T47D (cell line): ENCODE measurements around the gene HACD4.

Experiments used
- DNase-seq, 2 experiments: peaks; one replicate each; pipeline versions ENCODE4 v3.0.0 to v3.0.0-alpha.2; 2011 to 2012; ENCODE audit warnings: low read depth in 1 of 2, low spot score in 1 of 2
- JUND ChIP-seq: IDR thresholded peaks from 2 replicates; pipeline ENCODE4 v1.6.1; 2012; ENCODE audit warnings: low read depth
- in situ Hi-C: cut with HindIII; loops from 2 replicates; pipeline ENCODE4 v1.10.0; 2016; ENCODE audit warnings: low sequenced_read_pairs, low pct_unique_long_range_greater_than_20kb

HACD4 gene

DNA sequence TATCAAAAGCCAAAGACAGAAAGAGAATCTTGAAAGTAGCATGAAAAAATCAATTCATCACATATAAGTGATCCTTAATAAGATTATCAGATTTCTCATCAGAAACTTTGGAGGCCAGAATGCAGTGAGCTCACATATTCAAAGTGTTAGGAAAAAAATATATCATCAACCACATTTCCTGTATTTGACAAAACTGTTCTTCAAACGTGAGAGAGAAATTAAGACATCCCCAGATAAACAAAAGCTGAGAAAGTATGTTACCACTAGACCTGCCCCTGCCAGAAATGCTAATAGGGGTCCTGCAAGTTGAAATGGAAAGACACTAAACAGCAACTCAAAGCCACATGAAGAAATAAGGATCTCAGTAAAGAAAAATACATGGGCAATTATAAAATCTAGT lies 29.9 kb downstream of the HACD4 start:
- no peak for DNase-seq
- TF ChIP-seq JUND, result no peak
- in situ Hi-C loops, result no loop called here

DNA sequence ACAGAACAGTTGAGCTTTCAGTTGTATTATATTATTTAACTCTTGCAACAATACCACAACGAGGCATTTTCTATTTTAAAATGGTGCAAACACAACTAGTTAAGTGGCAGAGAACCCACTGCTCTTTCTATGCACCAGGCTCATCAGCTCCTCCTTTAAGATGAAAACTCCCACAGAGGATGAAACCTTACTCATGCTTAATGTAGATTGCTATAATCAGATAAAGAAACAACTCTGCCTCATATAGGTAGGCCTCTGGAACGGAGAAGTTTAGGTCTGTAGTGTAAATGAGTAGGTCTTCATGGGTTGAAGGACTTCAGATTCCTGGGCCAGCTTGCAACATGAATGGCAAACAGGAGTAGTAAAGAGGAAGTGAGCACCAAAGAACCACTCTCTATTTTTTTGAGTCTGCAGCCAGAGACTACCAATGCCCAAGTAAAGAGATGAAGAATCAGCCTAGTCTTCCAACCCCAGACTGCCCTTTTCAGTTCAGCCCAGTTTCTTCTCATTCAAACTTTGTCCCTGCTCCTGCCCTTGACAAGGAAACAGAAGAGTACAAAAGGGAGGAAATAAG lies 33.9 kb downstream of the HACD4 start:
- DNase-seq, result no peak
- TF ChIP-seq JUND, result no peak
- in situ Hi-C loops, result no loop called here

DNA sequence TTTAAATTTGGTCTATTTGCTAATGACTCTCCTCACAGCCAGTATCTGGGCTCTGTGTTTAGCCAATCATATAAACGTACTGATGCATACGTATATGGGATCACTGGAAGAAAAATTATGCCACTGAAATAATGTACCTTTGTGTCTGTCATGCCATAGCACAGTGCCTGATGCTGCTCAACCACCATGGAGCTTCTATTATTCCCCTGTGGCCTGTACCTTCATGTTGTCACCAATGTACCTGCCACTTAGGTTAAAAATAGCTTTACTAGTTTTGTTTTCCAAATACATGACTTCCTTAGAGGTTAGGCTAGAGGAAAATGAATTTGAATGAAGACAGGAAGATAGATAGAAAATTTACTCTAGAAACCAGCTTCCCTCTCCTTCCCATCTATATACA lies 34.6 kb downstream of the HACD4 start:
- TF ChIP-seq JUND, result no peak
- in situ Hi-C loops, result no loop called here
- no peak for DNase-seq

DNA sequence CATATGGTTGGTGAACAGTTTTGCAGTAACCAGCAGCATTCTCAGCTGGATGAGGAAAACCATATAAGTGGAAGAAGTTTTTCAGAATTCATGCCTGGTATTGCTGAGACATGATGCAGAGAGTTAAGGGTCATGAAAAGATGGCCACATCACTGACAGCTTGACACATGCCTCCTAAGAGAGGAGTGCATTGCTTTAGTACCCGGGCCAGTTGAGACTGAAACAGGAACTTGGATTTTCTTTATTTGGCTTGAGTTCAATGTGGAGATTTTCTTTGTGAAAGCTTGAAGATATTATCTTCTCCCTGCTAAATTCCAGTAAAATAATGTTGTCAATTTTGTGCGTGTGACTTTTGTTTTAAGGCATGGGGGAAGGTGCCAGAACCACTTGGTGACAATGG lies 35.8 kb downstream of the HACD4 start:
- no peak for DNase-seq
- no peak for TF ChIP-seq JUND
- in situ Hi-C loops, result no loop called here

DNA sequence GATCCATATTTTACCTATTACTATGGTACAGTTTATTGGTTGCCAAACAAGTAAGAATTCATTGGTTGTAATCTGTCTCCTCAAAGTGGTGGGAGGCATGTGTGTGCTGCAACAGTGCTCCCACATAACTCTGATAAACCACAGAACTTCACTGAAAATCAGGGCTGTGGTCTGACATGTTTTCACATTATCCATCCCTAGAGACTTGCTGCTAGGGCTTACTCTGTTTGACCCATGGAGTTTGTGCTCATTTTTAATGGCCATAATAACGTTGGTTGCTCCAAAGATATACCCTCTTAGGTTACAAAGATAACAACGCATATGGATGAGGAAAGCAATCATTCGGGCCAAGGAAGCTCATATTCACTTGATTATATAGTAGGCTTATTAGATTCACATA lies 37.0 kb downstream of the HACD4 start:
- no peak for TF ChIP-seq JUND
- in situ Hi-C loops, result no loop called here

DNA sequence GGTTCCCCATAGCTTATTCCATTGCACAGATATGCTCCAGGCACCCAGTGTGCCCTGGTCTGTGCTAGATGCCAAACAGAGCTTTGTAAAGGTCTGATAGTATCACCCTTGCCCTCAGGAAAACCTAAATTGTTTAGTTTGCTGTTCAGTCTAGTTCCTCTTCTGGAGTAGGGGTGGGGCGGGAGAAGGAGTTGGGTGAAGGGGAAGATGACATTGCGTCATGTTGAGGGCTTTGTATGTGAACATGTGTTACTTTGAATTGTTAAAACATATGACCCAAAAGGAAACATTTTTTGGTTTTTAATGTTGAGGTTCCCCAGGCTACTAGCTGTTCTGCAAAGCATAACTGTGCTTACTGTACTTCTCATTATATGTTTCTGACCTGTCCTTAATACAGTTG lies 40.6 kb downstream of the HACD4 start:
- in situ Hi-C loops, result no loop called here
- no peak for DNase-seq
- TF ChIP-seq JUND, result no peak

More for the DNA sequence above, 37.0 kb downstream of the HACD4 start:
- no peak for DNase-seq

DNA sequence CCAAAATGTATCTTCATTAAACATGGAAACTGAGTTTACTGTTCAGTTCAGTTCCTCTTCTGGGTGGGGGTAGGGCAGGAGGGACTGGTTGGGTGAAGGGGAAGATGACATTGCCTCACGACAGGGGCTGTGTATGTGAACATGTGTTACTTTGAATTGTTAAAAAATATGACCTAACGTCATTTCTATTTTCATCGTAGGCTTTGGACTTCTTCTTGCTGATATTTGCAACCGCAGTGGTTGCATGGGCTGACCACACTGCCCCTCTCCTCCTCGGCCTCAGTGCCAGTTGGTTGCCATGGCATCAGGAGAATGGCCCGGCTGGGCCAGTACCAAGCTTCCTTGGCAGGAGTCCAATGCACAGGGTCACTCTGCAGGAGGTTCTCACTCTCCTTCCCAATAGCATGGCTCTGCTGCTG lies 41.5 kb downstream of the HACD4 start:
- no peak for TF ChIP-seq JUND
- DNase-seq, result no peak
- in situ Hi-C loops, result no loop called here

DNA sequence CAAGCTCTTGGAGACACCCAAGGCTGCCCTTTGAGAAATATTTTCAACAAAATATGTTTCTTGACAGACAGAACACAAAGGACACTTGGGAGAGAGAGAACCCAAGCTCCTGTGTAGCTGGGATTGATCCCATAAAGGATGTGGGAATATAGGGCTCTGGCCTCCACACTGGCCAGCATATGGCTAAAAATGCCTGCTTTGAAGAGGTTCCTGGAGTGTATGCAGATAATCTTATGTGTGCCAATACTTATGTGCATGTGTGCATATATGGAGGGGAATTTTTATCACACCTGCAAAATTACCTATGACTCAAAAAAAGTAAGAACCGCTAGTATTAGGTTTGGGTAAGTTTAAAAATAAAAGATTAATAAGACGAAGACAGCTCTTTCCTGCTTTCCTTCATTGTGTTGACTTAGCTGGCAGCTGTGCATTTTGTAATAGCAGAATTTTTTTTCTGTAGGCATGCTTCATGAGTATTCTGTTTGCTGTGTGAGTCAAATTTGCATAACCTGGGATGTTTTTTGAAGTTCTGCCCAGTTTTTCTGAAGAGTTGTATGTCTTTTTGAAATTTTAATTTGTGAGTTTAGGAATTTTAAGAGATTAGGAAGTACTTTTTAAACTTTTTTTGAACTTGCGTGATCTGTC lies 42.6 kb downstream of the HACD4 start:
- in situ Hi-C loops, result no loop called here
- no peak for TF ChIP-seq JUND
- DNase-seq, result no peak

DNA sequence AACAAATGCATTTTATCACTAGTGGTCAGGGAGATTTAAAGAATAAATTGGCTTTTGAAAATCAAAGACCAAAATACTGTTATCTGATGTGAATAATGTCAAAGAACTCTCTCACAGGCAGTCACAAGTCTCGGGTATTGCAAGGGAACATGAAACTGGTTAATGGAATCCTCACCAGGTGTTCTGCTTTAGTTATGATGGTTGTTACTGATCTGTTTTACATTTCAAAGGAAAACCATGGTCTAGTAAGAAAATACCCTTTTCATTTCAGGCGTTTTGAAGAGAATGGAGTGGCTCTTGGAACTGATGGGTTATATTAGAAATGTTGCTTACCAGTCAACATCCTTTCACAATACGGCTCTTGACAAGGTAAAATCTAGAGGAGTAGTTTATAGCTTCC lies 43.4 kb downstream of the HACD4 start:
- in situ Hi-C loops, result no loop called here
- no peak for TF ChIP-seq JUND
- no peak for DNase-seq

DNA sequence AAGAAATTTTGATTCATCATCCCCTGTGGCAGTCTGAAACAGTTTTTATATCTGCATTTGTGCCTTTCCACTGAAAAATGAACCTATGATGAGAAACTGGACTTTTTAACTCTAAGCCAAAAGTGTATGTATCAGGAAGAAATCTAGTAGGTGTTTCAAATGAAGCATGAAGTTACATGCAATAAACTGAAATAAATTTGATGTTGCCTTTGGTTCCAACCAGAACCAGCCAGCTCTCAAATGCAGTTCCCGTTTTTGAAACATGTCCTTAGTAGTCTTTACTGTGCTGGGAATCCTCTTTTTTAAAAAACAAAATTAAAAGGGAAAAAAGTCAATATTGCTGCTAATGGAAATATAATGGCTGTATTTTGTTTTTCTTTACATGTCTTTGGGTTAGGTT lies 43.9 kb downstream of the HACD4 start:
- in situ Hi-C loops, result no loop called here
- no peak for DNase-seq

DNA sequence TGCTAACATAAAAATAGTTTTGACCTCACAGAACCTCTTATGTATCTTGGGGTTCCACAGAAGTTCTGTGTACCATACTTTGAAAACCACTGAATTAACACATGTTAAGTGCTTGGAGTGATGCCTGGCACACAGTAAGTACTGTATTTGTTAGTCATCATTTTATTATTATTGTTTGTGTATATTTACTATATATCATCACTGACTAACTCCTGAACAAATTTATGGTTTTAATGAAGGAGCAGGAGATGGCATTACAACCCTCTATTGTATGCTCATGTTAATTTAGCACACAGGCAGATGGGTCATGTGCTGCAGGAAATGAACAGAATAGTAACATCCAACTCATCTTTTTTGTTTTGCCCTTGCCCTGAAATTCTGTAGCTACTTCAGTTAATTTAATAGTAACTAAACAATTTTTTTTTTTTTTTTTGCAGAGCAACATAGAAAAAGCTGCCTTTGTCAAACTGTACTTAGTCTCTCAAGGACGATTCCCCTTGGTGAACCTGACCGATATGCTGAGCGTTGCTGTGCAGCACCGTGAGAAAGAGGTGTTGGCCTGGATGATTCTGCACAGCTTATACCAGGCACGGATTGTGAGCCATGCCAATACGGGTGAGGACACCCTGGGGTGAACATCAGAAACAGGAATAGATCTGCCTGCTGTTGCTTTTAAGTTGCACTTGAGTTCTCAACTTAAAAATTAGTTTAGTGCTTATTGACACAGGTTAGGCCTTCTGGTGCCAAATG lies 45.4 kb downstream of the HACD4 start:
- DNase-seq, result no peak
- in situ Hi-C loops, result no loop called here
- no peak for TF ChIP-seq JUND

More for the DNA sequence above, 43.9 kb downstream of the HACD4 start:
- no peak for TF ChIP-seq JUND

DNA sequence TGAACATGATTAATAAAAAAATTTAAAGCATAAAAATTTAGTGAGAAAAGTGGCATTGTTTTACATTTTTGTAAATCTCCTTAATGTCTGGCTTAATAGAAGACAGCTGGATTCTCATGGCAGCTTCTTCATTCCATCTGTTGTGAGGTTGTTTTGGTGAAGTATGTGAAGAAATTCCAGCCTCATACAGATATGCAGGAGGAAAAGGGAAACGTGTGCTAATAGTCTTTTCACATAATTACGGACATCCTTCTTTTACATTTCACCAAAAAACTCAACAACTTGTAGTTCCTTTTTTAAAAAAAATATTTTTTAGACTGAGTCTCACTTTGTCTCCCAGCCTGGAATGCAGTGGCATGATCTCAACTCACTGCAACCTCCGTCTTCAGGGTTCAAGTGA lies 46.9 kb downstream of the HACD4 start:
- no peak for TF ChIP-seq JUND
- in situ Hi-C loops, result no loop called here
- DNase-seq, result no peak

DNA sequence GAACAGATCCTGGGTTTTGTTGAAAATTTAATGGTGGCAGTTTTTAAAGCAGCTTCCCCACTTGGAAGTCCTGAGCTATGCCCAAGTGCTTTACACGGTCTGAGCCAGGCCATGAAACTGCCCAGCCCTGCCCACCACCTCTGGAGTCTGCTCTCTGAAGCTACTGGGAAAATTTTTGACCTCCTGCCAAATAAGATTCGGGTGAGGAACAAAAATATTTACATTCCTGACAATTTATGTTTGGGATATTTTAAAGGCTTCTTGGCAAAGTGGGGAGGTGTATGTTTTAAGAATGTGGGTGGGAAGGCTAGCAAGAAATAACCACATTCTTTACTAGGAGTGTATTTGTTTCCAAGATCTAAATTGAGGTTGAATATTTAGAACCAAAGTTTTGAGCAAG lies 50.0 kb downstream of the HACD4 start:
- in situ Hi-C loops, result no loop called here
- no peak for TF ChIP-seq JUND
- peak in 1 of 2 experiments; percentile 9 for DNase-seq
